GM21390 (cell line): ENCODE measurements around the gene RFX2.

Source experiments
- ATAC-seq: cut with Tn5 transposase; IDR thresholded peaks from one replicate; pipeline ENCODE4 v1.9.1; 2021; ENCODE audit not compliant: unreplicated experiment

Gene RFX2

GRCh38 chr19:6105444-6105843, 4.9 kb downstream of the RFX2 start:
- no peak for ATAC-seq

GRCh38 chr19:6103894-6104293, 6.4 kb downstream of the RFX2 start:
- ATAC-seq = no peak

- no peak for ATAC-seq
Measured at GRCh38 chr19:6103217-6103644, 7.1 kb downstream of the RFX2 start.

- no peak for ATAC-seq
Measured at GRCh38 chr19:6101991-6102390, 8.3 kb downstream of the RFX2 start.

GRCh38 chr19:6101291-6101825, 8.9 kb downstream of the RFX2 start:
- ATAC-seq = no peak

GRCh38 chr19:6100284-6100915, 9.9 kb downstream of the RFX2 start:
- ATAC-seq = no peak

GRCh38 chr19:6099599-6099998, 10.7 kb downstream of the RFX2 start:
- ATAC-seq = no peak

- no peak for ATAC-seq
Measured at GRCh38 chr19:6099033-6099432, 11.3 kb downstream of the RFX2 start.

GRCh38 chr19:6098574-6098973, 11.7 kb downstream of the RFX2 start:
- no peak for ATAC-seq

- no peak for ATAC-seq
Measured at GRCh38 chr19:6097911-6098310, 12.4 kb downstream of the RFX2 start.

- no peak for ATAC-seq
Measured at GRCh38 chr19:6095760-6096159, 14.5 kb downstream of the RFX2 start.

- ATAC-seq = no peak
Measured at GRCh38 chr19:6092329-6093286, 17.7 kb downstream of the RFX2 start.

GRCh38 chr19:6091771-6092291, 18.5 kb downstream of the RFX2 start:
- no peak for ATAC-seq

- ATAC-seq = no peak
Measured at GRCh38 chr19:6090634-6091033, 19.7 kb downstream of the RFX2 start.

GRCh38 chr19:6088602-6089049, 21.7 kb downstream of the RFX2 start:
- no peak for ATAC-seq

- ATAC-seq = no peak
Measured at GRCh38 chr19:6087074-6087571, 23.2 kb downstream of the RFX2 start.

- ATAC-seq = no peak
Measured at GRCh38 chr19:6086068-6086788, 24.1 kb downstream of the RFX2 start.

- ATAC-seq = no peak
Measured at GRCh38 chr19:6084821-6085220, 25.5 kb downstream of the RFX2 start.

GRCh38 chr19:6079107-6079506, 31.2 kb downstream of the RFX2 start:
- no peak for ATAC-seq

- no peak for ATAC-seq
Measured at GRCh38 chr19:6078068-6078467, 32.2 kb downstream of the RFX2 start.
